Suprapubic skin (tissue), 4 donors: Measurements from ENCODE around the gene GGA1.

Experiments used
- EP300 ChIP-seq: sonication (generic); formaldehyde crosslinking; IDR thresholded peaks from one replicate; pipeline ENCODE4 v1.6.1; 2017; ENCODE audit warnings: antibody characterized with exemption
- POLR2A ChIP-seq, 2 donors: fragments of 450-650 bp; IDR thresholded peaks; one replicate each; pipeline ENCODE4 v1.6.1; 2017; ENCODE audit warnings: antibody characterized with exemption in 2 of 2, mild to moderate bottlenecking in 2 of 2, moderate library complexity in 2 of 2
- POLR2AphosphoS5 ChIP-seq, 3 donors: sonication (generic); formaldehyde crosslinking; IDR thresholded peaks; one replicate each; pipeline ENCODE4 v1.6.1; 2017; ENCODE audit warnings: antibody characterized with exemption in 3 of 3
- TF ChIP-seq, protein P1 (sequence below), 2 donors: fragments of 200-600 bp in 1 of 2; fragments of 450-650 bp in 1 of 2; sonication (generic) in 1 of 2; IDR thresholded peaks; one replicate each; pipeline ENCODE4 v1.5.1; 2016 to 2019; ENCODE audit warnings: antibody characterized with exemption in 2 of 2, mild to moderate bottlenecking in 1 of 2, moderate library complexity in 1 of 2

GRCh38 chr22:37676736-37677492 lies 68.3 kb downstream of the GGA1 start:
- TF ChIP-seq POLR2A (IDR thresholded peaks at IDR 0.05) (no peak), EP300 (no peak), POLR2AphosphoS5 (IDR thresholded peaks at IDR 0.05) (no peak)
- TF ChIP-seq, protein P1, sequence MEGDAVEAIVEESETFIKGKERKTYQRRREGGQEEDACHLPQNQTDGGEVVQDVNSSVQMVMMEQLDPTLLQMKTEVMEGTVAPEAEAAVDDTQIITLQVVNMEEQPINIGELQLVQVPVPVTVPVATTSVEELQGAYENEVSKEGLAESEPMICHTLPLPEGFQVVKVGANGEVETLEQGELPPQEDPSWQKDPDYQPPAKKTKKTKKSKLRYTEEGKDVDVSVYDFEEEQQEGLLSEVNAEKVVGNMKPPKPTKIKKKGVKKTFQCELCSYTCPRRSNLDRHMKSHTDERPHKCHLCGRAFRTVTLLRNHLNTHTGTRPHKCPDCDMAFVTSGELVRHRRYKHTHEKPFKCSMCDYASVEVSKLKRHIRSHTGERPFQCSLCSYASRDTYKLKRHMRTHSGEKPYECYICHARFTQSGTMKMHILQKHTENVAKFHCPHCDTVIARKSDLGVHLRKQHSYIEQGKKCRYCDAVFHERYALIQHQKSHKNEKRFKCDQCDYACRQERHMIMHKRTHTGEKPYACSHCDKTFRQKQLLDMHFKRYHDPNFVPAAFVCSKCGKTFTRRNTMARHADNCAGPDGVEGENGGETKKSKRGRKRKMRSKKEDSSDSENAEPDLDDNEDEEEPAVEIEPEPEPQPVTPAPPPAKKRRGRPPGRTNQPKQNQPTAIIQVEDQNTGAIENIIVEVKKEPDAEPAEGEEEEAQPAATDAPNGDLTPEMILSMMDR (IDR thresholded peaks at IDR 0.05) = no peak
